GM21529 (cell line): ENCODE results near the gene DCTN3.

Experiments used
- ATAC-seq: cut with Tn5 transposase; IDR thresholded peaks from one replicate; pipeline ENCODE4 v1.9.1; 2021; ENCODE audit not compliant: unreplicated experiment

The DCTN3 gene

DNA sequence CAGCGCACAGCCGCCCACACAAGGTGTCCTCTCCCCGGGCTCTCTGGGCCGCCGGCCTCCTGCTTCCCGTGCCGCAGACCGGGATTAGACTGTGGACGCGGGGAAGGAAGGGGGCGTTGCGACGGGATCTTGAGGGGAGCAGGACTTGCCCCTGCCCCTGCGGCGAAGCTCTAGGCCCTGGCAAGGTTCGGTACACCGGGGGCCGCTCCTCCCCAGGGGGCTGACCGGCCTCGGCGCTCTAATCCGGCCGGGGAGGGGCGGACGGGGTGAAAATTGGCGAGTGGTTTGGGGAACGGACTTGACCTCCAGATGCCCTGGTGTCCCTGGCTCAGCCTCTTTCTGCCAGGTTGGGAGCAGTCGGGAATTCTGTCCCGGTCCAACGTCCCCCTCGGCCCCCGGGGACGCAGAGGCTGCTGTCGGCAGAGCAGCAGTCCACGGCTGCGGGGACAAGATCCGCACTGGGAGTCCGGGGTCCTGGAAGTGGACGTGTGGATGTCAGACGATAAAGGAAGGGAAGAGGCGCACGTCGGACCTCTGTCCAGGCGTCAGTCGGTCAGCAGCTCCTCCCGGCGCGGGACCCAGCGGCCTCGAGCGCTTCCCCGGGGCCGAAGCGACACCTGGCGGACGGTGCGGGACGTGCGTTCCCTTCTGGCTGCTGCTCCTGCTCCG lies 28.9 kb downstream of the DCTN3 start:
- peak; percentile 75 for ATAC-seq

DNA sequence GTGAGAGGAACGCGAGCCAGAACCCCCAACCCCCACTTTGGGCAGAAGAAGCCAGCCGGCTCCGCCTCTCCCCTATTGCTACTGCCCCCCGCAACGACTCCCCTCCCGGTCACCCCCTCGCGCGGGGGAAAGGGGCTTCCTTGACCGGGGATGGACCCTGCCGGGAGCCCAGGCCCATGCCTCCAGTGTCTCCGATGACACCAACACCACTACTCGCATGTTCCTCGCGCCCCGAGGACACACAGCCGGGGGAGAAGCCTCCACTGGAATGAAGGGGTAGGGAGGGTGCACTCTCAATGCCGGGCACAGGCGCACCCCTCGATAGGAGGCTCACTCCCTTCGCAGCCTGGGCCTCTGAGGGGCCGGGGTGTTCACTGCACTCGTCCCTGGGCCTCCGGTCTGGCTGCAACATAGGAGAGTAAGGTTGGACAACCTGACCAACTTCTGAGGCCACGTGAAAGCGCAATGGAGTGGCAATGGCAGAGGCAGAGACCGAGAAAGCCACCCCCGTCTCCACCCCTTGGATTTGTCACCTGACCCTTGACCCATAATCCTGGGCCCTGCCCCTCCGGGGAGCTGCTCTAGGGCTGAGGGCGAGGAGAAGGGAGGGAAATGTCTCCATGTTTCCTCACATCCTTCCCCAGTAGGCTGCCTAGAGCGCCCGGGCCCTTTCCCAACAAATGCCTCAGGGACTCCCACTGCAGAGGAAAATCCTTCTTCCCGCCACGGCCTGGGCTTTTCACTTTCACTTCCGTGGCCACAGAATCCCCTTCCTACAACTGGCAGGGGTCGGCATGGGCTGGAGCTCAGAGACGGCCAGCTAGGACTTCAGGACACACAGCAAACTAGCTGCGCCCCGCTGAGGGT lies 29.7 kb downstream of the DCTN3 start:
- ATAC-seq: no peak

DNA sequence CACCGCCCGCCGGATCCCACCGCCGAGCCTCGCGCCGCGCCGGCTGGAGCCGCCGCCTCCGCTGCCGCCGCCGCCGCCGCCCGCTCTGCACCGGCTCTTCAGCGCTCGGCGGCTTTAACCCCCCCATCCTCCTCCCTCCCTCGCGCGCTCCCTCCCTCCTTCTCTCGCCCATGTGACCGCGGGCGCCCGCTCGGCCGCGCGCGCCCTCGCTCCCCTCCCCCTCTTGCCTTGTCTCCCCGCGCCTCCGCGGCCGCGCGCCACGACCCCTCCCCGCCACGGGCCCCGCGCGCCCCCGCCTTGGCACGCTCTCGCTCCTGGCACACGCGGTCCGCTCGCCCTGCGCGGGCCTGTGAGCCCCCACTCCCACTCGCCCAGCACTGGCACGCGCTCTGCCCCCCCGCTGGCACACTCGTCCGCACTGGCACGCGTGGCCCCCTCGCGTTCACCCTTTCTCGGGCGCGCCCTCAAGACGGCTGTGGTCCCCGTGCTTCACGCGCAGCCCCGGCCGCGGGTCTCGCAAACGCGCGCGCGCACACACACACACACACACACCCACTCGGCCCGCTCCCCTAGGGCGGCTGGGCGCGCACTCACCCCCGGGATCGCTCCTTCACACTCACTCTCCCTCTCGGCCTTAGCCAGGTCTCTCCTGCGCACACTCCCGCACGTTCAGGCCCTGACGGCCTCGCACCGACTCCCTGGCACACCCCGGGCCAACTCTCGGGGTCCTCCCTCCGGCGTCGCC lies 30.5 kb downstream of the DCTN3 start, which contains the start of gene CNTFR:
Gene CNTFR, minus strand, starts transcription at position 89 of the 745 bp plus-strand sequence. CDS start 20,743 bp downstream, outside the sequence.
- ATAC-seq: no peak

DNA sequence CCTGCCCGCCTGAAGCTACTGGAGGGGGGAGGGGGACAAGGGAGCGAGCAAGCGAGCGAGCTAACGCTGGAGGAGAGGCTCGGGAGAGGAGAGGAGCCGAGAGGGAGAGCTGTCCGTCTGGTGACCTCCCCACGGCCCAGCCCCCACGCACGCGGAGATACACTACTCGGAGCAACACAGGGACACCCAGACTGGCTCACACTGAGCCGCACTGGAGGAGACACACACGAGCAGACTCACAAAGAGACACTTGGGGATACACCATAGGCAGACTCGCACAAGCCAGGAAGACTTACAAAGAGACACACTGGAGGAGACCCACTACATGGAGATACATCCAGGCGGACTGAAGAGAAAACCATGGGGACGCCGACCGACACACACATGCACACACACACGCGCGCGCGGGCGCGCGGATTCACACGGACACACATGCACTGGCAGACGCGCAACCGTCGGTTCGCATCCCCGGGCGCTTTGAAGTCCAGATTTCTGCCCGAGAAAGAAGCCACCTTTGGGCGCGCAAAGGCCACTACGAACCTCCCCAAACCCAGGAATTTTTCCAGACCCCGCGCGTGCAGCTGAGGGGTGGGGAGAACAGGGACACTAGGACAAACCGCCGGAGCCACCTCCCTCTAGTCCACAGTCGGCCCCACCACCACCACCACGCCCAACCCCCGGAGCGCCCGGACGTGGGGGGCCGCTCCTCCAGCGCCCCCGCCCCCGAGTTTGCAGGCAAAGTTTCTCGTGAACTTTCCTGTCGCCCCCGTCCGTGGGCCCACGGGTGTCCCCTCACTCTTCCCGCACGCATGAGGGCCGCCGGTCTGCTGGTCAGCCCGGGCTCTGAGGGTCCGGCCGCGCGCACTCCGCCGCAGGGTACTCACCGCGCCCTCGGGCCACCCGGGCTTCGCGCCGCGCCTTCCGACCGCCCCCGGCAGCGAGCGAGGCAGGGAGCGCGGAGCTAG lies 31.3 kb downstream of the DCTN3 start:
- no peak for ATAC-seq

DNA sequence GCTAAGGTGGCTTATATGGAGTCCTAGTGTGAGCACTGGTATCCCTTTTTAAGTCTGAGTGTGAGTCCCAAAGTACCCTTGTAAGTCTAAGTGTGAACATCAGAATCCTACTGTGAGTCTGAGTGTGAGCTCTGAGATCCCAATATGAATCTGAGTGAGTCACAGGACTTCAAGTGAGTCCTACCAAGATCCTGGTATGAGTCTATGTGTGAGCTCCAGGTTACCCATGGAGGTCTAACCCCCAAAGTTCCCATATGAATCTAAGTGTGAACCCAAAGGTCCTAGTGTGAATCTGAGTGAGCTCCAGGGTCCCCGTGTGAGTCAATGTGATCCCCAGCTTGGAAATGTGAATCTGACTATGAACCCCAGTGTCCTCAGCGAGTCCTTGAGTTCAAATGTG lies 33.0 kb downstream of the DCTN3 start:
- ATAC-seq: no peak

DNA sequence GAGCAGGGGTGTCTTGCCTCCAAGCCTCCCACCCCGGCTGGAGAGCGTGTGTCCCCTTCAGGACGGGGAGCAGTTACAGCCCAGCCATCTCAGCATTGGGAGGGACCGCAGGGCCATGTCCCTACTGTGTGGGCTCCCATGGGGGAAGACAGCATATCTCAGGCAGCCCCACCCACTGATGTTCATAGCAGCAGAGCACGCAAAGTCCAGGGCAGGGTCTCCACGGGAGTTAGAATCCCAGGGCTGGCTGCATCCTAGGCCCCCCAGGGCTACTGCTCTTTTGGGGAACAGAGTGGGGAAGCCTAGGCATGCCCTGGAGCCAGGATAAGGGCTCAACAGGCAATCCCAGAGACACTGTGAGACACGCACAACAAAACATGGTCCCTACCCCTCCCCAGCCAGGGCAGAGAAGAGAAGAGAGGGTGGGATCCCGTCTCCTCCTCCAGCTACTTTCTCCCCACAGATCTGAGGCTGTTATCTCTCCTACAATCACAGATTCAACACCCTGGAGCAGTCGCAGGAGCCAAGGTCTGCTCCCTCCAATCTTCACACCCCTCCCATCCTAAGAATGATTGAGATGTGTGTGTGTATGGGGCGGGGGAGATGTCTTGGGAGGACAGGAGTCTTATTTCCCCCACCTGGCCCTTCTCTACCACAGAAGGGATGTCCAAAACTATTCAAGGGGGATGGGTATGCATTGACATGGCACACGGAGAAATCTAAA lies 34.2 kb downstream of the DCTN3 start:
- no peak for ATAC-seq

DNA sequence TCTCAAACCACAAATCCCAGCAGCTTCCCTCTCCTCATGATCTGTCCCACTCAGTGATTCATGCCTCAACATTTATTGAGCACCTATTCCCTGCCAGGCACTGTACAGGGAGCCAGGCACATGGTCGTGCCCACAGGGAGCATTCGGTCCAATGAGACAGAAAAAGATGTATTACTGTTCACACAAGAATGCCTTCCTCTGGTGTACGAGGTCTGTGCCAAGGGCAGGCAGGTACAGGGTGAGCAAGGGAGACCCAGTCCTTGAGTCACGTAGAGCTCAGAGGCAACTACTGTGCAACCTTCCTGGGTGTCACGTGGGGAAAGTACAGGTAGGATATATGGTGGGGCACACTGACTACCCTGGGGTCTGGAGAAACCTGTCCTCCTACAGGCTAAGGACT lies 35.3 kb downstream of the DCTN3 start:
- no peak for ATAC-seq

DNA sequence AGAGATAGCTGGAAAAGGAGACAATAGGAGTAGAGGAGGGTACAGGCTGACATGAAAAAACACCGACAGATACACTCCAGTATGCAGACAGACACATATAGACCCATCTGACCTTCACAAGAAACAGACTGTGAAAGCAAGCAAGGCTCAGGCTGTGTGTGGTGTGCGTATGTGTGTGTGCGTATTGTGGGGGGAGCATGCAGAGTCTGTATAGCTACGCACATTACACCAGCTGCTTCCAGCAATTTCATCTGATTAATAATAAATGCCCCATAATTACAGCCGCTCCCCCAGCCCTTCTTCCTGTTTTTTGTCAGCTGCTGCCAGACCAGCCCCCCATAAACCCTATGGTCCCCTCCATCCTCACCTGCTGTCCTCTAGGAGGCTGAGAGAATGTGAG lies 37.5 kb downstream of the DCTN3 start:
- no peak for ATAC-seq

DNA sequence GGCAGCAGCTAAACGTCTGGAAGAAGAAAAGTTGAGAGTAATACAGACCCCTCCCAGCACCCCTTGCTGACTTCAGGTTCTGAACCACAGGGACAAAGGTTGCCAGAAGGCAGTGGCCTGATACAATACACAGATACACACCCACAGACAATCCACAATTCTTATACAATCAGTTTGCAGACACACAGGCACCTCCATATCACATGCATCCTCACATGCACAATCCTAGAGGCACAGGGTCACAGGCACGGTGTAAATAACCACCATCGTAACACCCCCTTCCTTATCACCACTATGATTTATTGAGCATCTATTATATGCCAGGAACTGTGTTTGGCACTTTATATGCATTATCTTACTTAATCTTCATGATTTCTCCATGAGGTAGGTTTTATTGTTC lies 39.0 kb downstream of the DCTN3 start:
- ATAC-seq: no peak

DNA sequence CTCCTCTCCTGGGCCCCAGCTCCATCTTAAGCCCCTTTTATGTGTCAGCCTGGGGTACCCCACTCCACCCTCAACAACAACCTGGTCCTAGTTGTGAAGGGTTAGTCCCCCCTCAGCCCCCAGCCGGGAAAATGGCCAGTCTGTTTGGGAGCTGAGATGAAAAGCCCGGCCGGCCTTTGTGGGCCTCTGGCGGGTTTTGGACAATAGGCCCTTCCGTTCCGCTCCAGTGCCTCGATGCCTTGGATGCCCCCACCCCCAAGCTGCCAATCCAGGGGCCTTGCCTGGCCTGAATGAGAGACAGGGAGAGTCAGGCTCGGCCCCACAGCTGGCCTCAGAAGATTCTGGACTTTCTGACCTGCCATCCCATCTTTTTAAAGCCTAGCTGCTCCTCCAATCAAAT lies 39.9 kb downstream of the DCTN3 start:
- no peak for ATAC-seq

DNA sequence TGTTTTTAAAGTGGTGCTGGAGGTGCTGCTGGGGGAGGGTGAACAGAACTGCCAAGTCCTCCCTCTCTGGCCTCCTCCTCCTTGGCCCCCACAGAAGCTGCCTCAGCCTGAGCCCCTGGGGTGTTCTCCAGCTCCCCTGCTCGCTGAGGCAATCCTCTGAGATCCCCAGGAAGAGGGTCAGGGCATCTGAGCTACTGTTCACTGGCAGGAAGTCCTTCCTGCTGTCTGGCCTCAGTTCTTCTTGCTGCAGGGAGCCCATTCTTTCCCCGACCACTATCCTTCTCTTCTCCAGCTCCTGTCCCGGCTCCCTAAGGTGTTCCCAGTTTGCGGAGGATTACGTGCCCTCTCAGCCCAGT lies 40.5 kb downstream of the DCTN3 start:
- no peak for ATAC-seq

DNA sequence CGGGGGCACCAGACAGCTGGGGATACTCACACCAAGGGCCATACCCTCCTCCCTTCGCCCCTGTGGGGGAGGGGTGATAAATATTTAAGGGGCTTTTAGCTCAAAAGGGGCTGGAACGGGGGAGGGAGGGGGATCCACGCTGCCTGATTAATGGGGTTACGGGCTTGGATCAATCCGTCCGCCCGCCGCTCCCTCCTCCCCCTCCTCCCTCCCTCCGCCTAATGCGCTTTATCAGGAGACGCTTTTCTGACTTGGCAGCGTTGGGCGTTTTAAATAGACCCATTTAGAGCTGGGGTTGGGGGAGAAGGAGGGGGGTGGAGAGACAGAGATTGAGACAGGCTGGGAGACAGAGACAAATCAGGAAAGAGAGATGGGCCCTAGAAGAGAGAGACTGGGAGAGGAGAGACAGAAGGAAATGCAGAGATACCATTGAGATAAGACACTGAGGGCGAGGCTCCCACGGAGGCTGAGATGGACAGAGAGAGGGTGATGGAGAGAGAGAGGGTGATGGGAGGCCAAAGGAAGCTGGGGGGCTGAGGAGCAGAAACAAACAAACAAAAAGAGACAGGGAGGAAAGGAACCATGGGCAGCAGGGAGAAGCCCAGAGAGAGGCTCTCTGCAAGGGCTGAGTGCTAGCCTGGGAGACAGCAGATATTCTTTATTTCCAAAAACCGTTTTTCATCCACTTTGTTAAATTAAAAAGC lies 41.0 kb downstream of the DCTN3 start:
- no peak for ATAC-seq

DNA sequence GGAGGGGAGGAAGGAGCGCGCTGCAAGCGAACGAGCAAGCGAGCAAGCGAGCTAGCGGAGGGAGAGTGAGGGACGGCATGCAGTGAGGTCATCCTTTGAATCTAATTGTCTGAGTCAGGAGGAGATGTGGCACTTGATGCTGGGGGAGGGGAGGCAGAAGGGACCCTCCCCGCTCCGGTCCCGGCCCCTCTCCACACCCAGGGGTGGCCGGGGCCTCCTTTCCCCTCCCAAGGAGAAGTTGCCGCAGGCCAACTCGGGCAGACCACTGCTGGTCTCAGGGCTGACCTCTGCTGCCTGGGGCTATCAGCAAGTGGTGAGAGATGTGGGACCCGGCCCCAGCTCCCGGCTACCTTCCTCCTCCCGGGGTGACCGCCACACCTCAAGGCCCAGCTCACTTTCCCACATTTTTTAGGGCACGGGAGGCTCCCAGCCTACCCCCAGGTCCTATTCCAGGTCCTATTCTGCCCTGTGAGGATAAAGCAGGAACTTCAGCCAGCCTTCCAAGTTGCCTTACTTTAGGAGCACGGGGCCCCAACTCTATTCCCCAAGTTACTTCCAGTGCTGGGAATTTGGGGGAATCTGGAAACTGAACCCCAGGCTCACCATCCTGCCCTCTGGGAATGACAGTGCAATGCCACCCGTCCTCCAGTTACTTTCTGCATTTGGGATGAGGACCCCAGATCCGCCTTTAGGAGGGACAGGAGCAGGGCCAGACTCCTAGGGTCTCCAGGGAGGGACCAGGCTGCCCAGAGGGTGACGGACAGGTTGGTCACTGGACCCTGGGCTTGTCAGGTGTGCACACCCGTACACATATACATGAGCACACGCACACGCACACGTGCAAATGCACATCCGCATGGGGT lies 41.8 kb downstream of the DCTN3 start:
- ATAC-seq: no peak

DNA sequence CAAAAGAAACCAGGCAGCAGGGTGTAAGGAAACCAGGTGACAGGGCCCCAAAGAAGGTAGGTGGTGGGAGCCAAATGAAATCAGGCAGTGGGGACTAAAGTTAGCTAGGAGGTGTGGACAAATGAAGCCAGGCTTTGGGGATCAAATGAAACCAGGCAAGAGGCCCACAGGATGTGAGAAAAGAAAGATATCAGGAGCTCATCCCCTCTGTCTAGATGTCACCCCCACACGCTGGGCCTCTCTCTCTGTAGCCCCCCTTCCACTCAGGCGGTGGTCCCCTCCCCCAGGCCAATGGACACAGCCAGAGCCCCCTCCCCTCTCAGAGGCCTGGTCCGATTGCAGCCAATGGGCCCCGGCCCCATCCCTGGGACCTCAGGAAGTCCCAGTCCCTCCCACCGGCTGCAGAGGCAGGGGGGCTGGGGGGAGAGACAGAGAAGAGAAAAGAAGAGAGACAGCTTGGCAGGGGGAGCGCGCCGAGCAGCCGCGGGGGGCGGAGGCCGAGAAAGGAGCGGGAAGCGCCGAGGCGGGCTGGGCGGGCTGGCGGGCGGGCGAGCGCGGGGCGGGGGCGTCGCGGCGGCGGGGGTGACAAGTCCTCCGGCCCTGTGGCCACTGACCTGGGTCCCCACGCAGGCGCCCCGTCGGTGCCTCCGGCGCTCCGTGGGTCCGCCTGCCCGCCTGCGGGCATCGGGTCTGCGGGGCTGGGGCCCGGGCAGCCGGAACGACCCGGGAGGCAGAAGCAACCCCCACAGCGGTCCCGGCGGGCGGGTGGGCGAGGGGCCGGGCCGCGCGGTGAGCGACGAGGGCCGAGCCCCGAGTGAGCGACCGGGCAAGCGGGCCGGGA lies 42.7 kb downstream of the DCTN3 start:
- no peak for ATAC-seq

DNA sequence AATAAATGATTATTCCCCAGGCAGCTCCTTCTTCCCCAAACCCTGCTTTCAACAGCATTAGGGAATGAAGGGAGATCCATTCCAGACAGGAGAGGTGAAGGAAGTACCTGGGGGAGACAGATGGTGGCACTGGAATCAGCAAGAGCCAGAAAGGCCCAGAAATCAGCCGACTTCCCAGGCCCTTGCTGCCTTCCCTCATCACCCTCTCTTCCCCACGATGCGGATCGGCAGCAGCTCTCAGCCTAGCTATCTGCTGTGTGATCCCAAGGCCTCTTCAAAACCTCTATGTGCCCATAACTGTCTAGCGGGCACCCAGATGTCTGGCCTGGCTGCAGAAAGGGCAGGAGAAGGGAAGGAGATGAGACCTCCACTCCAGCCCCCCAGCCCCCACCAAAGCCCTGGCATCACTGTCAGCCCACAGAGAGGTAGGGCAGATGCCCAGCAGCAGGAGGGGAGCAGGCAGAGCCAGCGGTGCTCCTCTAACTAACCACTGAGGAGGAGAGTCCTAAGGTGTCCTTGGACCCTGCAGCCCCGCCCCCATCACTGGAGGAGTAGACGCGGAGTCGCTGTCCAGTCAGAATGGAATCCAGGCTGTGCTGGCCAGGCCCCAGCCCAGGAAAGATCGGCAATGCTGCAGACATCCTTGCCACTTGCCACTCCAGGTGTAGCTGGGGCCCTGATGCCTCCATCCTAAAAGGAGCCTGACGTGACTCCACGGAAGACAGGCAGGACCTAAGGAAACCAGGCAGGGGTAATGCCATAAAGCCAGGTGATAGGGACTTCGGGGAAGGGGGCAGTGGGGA lies 43.5 kb downstream of the DCTN3 start:
- ATAC-seq: no peak

DNA sequence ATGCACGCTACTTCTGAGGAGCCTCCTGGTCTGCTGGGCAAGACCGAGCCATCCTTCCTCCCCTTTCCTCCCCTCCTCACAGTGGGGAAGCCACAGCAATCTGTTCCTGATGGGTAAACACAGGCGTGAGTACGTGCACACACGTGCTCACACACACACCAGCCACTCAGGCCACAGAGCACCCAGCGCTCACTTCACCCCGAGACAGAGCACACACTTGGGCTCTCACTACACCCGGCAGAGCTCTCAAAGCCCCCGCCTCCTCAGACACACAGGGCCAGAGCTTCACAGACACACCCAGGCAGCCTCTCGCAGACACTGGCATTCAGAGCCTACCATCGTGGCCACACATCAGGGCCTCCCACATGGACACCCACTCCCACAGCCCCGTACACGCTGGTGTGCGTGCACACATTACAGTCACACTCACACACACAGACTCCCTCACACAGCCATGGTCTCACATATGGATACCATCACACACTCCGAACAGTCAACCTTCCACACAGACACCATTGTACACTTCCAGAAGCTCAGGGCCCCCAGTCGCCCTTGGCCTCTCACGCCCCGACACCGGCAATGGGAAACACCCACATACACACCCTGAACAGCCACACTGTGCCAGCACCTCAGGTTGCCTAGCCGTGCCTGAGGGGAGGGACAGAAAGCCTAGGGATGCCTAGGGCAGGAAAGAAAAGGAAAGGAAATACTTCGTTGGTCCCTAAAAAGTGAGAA lies 44.3 kb downstream of the DCTN3 start:
- ATAC-seq: no peak
